Thyroid gland (tissue), 4 donors: Measurements from ENCODE around the gene PNPLA6. TPM values are rescaled to one million over a fixed set of nuclear protein-coding genes. Genes with fewer than 3 reads are reported as not detected.

ENCODE experiments used
- DNase-seq, 2 donors: peaks; one replicate each; pipeline ENCODE4 v3.0.0-alpha.2; 2019
- H3K27ac ChIP-seq, 3 donors: fragments of 200-600 bp; sonication (generic); 1 replicate in 2 of 3; 2 replicates in 1 of 3; pipeline ENCODE4 v1.5.1; 2016 to 2019; ENCODE audit warnings: mild to moderate bottlenecking in 1 of 3, moderate library complexity in 1 of 3
- H3K27me3 ChIP-seq: fragments of 200-600 bp; sonication (generic); one replicate; pipeline ENCODE4 v1.5.1; 2019
- H3K36me3 ChIP-seq, 2 donors: fragments of 200-600 bp; sonication (generic); one replicate each; pipeline ENCODE4 v1.5.1; 2016 to 2019
- H3K4me1 ChIP-seq, 2 donors: fragments of 200-600 bp; sonication (generic); one replicate each; pipeline ENCODE4 v1.5.1; 2017 to 2019
- H3K4me3 ChIP-seq, 3 donors: fragments of 200-600 bp; sonication (generic); replicated peaks in 1 of 3; 1 replicate in 2 of 3; 2 replicates in 1 of 3; pipeline ENCODE4 v1.5.1; 2016; ENCODE audit warnings: mild to moderate bottlenecking in 1 of 3
- H3K9me3 ChIP-seq: fragments of 200-600 bp; sonication (generic); one replicate; pipeline ENCODE4 v1.5.1; 2017
- CTCF ChIP-seq, 6 experiments: fragments of 200-600 bp in 3 of 6; fragments of 450-650 bp in 3 of 6; sonication (generic) in 3 of 6; IDR thresholded peaks; one replicate each; pipeline ENCODE4 v1.5.1; 2016 to 2019; ENCODE audit warnings: antibody characterized with exemption in 6 of 6, mild to moderate bottlenecking in 2 of 6, inconsistent platforms in 1 of 6, moderate library complexity in 1 of 6
- POLR2A ChIP-seq, 2 donors: fragments of 450-650 bp; IDR thresholded peaks; one replicate each; pipeline ENCODE4 v1.6.1; 2017; ENCODE audit warnings: antibody characterized with exemption in 2 of 2, mild to moderate bottlenecking in 2 of 2, moderate library complexity in 1 of 2
- WGBS, 2 donors: methylation state at CpG; one replicate each; pipeline ENCODE4 v1.1.5; 2017; 5-methylcytosine and 5-hydroxymethylcytosine counted together
- intact Hi-C: fragments of 100-400 bp; cut with DNase I; formaldehyde crosslinking; loops from one replicate; pipeline ENCODE4 v1.15.1; 2023
- total RNA-seq, 4 donors: library from RNA; depleted of rRNA; stranded (reverse); fragments of >200 nt; gene quantifications; one replicate each; pipeline ENCODE4 v1.2.3, GENCODE V29; 2016

Gene PNPLA6
- total RNA-seq, 4 donors from 2014 or later: 53.2 to 93.9 (median 84.1) TPM

DNA sequence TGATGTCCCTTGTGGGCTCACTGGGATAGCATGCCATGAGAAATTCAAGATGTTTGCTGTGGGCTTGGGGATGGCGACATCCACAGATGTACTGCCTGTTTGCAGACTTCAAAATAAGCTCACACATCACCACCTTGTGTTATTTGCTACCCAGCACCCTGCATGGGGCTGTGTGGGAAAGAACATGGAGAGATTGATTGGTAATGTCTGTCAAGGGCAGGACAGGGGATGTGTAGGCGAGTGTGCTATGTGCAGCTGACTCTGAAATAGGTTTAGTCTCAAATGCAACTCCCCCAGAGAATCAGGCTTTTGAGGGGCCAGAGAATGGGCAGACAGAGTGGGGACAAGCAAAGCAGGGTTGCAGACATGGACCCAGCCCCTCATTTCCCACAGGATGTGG lies 24.7 kb downstream of the PNPLA6 start:
- no peak for DNase-seq
- Histone ChIP-seq H3K4me1 (no peaks in the 10 kb centered on the region), H3K36me3 (peaks cover 37 to 43% of the 10 kb centered on the region in 2 donors), H3K9me3 (no peaks in the 10 kb centered on the region), H3K27ac (no peak overlapping the region), H3K4me3 (no peak overlapping the region), H3K27me3 (no peaks in the 10 kb centered on the region)
- WGBS, 2 donors: 97 to 100% methylated on average over 2 of the region's 2 CpGs
- no peak for TF ChIP-seq POLR2A (IDR thresholded peaks at IDR 0.05)
- no peak for TF ChIP-seq CTCF (IDR thresholded peaks at IDR 0.05)
- intact Hi-C loops: no loop called here

GRCh38 chr19:7561325-7561724 lies 25.8 kb downstream of the PNPLA6 start:
- intact Hi-C loops: no loop called here
- no peak for DNase-seq
- no peak overlapping the region for H3K27ac ChIP-seq
- peaks cover 27 to 36% of the 10 kb centered on the region in 2 donors for H3K36me3 ChIP-seq
- H3K4me3 ChIP-seq: no peak overlapping the region
- TF ChIP-seq CTCF (IDR thresholded peaks at IDR 0.05): no peak
- H3K4me1 ChIP-seq: no peaks in the 10 kb centered on the region
- no peaks in the 10 kb centered on the region for H3K9me3 ChIP-seq
- no peaks in the 10 kb centered on the region for H3K27me3 ChIP-seq
- WGBS, 2 donors: 92 to 93% methylated on average over 12 to 17 of the region's 17 CpGs

- WGBS, 2 donors: 56 to 64% methylated on average over 16 of the region's 16 CpGs
- Histone ChIP-seq H3K27me3 (no peaks in the 10 kb centered on the region), H3K4me1 (no peaks in the 10 kb centered on the region), H3K27ac (no peak overlapping the region), H3K9me3 (no peaks in the 10 kb centered on the region), H3K4me3 (no peak overlapping the region), H3K36me3 (peaks cover 15 to 21% of the 10 kb centered on the region in 2 donors)
- intact Hi-C loops: no loop called here
- DNase-seq: no peak
- TF ChIP-seq CTCF (IDR thresholded peaks at IDR 0.05): no peak
- no peak for TF ChIP-seq POLR2A (IDR thresholded peaks at IDR 0.05)
These were observed 27.3 kb downstream of the PNPLA6 start for GRCh38 chr19:7562646-7563393.

DNA sequence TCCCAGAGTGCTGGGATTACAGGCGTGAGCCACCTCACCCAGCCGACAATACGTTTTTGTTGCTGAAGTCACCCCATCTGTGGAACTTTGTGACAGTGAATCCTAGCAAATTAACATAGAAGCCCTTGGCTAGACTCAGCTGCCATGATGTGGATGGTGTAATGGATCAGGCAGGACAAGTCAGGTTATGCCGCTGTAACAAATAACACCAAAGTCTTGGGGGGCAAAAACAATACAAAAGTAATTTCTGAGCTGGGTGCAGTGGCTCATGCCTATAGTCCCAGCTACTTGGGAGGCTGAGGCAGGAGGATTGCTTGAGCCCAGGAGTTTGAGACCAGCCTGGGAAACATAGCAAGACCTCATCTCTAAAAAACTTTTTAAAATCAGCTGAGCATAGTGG lies 29.3 kb downstream of the PNPLA6 start:
- intact Hi-C loops: loop anchor here (5.0 kb wide), 1 partner anchor 232 kb away; no protein-coding TSS in a partner anchor
- TF ChIP-seq POLR2A (IDR thresholded peaks at IDR 0.05): no peak
- no peak for TF ChIP-seq CTCF (IDR thresholded peaks at IDR 0.05)
- no peak for DNase-seq
- no peak overlapping the region for H3K27ac ChIP-seq
- WGBS, 2 donors: 94 to 96% methylated on average over 4 of the region's 4 CpGs
- H3K27me3 ChIP-seq: no peaks in the 10 kb centered on the region
- H3K4me1 ChIP-seq: no peaks in the 10 kb centered on the region
- H3K4me3 ChIP-seq: no peak overlapping the region
- H3K36me3 ChIP-seq: peaks cover 0 to 6% of the 10 kb centered on the region in 2 donors
- no peaks in the 10 kb centered on the region for H3K9me3 ChIP-seq

DNA sequence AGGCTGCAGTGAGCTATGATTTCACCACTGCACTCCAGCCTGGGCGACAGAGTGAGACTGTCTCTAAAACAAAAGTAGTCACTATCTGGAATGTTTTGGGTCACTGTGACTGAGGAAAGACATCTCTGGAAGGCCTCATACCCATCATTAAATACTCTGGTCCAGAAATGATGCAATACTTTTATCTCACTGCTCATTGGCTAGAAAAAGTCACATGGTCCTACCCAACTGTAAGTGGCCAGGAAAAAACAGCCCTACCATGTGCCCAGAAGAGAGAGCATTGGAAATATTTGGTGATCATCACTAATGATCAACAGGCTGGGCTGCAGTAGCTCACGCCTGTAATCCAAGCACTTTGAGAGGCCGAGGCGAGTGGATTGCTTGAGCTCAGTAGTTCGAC lies 29.8 kb downstream of the PNPLA6 start:
- 86 to 95% methylated on average over 5 of the region's 5 CpGs for WGBS, 2 donors
- intact Hi-C loops: loop anchor here (5.0 kb wide), 1 partner anchor 232 kb away; no protein-coding TSS in a partner anchor

More for the DNA sequence above, 29.8 kb downstream of the PNPLA6 start:
- TF ChIP-seq CTCF (IDR thresholded peaks at IDR 0.05): no peak
- no peak for TF ChIP-seq POLR2A (IDR thresholded peaks at IDR 0.05)
- Histone ChIP-seq H3K27ac (no peak overlapping the region), H3K4me1 (no peaks in the 10 kb centered on the region), H3K36me3 (peaks cover 0 to 4% of the 10 kb centered on the region in 2 donors), H3K27me3 (no peaks in the 10 kb centered on the region), H3K4me3 (no peak overlapping the region), H3K9me3 (no peaks in the 10 kb centered on the region)
- no peak for DNase-seq
